ENCODE data around the gene ABCA7. TPM values are rescaled to one million over a fixed set of nuclear protein-coding genes. Genes with fewer than 3 reads are reported as not detected.
A peak's percentile ranks its signal among the peaks of the same experiment; 100 is the strongest.

Gene ABCA7
- total and polyA plus RNA-seq, 2 of the 8 experiments (the other 6 are each of a cell fraction or from before 2014, with no cell fraction given): 10.4 to 25.6 TPM

GRCh38 chr19:1105008-1105872 is 65.3 kb downstream of the ABCA7 start:
- peak overlapping the region; percentile 73; the same call in 1 of the 2 replicates for H4K8ac ChIP-seq (ENCODE audit: extremely low read depth, insufficient read depth, low read length)
- peaks cover 4 to 21% (median 8%) of the 10 kb centered on the region in 4 experiments for H3K4me1 ChIP-seq (replicated peaks in 1 of 4; ENCODE audit: control insufficient read depth in 3 of 4, insufficient read depth in 4 of 4, low read length in 3 of 4)
- DNase-seq (ENCODE audit: low read depth in 1 of 2, low spot score in 2 of 2): no peak
- no peaks in the 10 kb centered on the region for H3K27me3 ChIP-seq (replicated peaks in 1 of 4; ENCODE audit: control insufficient read depth in 3 of 4, extremely low read depth in 1 of 4, insufficient read depth in 3 of 4, low read length in 3 of 4)
- H4K5ac ChIP-seq (ENCODE audit: insufficient read length, low read depth, low read length): no peak overlapping the region
- peaks cover 5 to 10% of the 10 kb centered on the region in 2 experiments for H4K20me1 ChIP-seq (replicated peaks in 1 of 2; ENCODE audit: control insufficient read depth in 1 of 2, insufficient read depth in 2 of 2, low read length in 2 of 2)
- peaks cover 4% of the 10 kb centered on the region for H3K79me1 ChIP-seq (ENCODE audit: low read depth, low read length)
- no peaks in the 10 kb centered on the region; a peak in 1 of 4 replicates for H3K79me2 ChIP-seq (ENCODE audit: control insufficient read depth in 1 of 2, insufficient read depth in 2 of 2, low read length in 2 of 2)
- H2BK12ac ChIP-seq (ENCODE audit: low read depth, low read length): peak overlapping the region; percentile 80; the same call in 1 of the 2 replicates
- peak overlapping the region; percentile 71 to 97 for H3K4me2 ChIP-seq (ENCODE audit: insufficient read depth in 1 of 2, low read depth in 2 of 2, low read length in 2 of 2)
- H3K4me3 ChIP-seq (ENCODE audit: extremely low read depth in 1 of 4, insufficient read depth in 2 of 4, low read depth in 3 of 4, low read length in 4 of 4): peak overlapping the region; percentile 57 to 93 (median 64)
- TF ChIP-seq RAD21 (IDR thresholded peaks at IDR 0.05 in 1 of 2, conservative IDR thresholded peaks at IDR 0.05 in 1 of 2; ENCODE audit: low read depth in 2 of 2, low read length in 2 of 2): no peak
- TF ChIP-seq POLR2A (IDR thresholded peaks at IDR 0.05; ENCODE audit: control extremely low read depth in 1 of 2, low read depth in 2 of 2, low read length in 2 of 2): peak in 1 of 2 experiments; percentile 55; a peak in 2 of 3 replicates
- no peak for TF ChIP-seq TCF12 (IDR thresholded peaks at IDR 0.05; ENCODE audit: low read depth, low read length)
- TF ChIP-seq MAX (IDR thresholded peaks at IDR 0.05): peak; percentile 74
- no peak for TF ChIP-seq TBP (IDR thresholded peaks at IDR 0.05; ENCODE audit: low read depth, low read length)
- no peak for TF ChIP-seq MAFK (IDR thresholded peaks at IDR 0.05; ENCODE audit: low read depth, low read length)
- peak; percentile 56 for TF ChIP-seq POLR2AphosphoS5 (IDR thresholded peaks at IDR 0.05; ENCODE audit: low read depth, low read length)
- H2BK20ac ChIP-seq (ENCODE audit: low read length): no peak overlapping the region
- H3K9me3 ChIP-seq (ENCODE audit: insufficient read depth in 2 of 2, low read depth in 1 of 2, low read length in 1 of 2): no peaks in the 10 kb centered on the region
- no peak overlapping the region for H3K23ac ChIP-seq (ENCODE audit: insufficient read length)
- H3K18ac ChIP-seq (ENCODE audit: extremely low read depth, low read length): no peak overlapping the region; the same call in none of the 2 replicates
- ChIA-PET CTCF (ENCODE audit: partially characterized antibody) (interaction anchor here (0.6 to 2.1 kb wide), 7 partner anchors 8 to 117 kb away, joined by 3 to 6 read pairs (median 5); no protein-coding TSS in a partner anchor), POLR2A (ENCODE audit: partially characterized antibody) (interaction anchor here (0.7 to 9.8 kb wide), 19 partner anchors 7 to 170 kb away, joined by 3 to 116 read pairs (median 6); partner anchors contain the start of genes ABCA7, CIRBP, CNN2 and FAM174C)
- H2AFZ ChIP-seq (ENCODE audit: low read length): no peak overlapping the region
- peak overlapping the region; percentile 88; the same call in 1 of the 2 replicates for H2BK15ac ChIP-seq (ENCODE audit: low read length)
- peaks cover 7% of the 10 kb centered on the region; the same call in 1 of the 2 replicates for H3K23me2 ChIP-seq (ENCODE audit: low read depth, low read length)
- H2BK5ac ChIP-seq (ENCODE audit: low read depth, low read length): peak overlapping the region; percentile 73; the same call in 1 of the 2 replicates
- peak overlapping the region; percentile 66; the same call in 1 of the 2 replicates for H3K27ac ChIP-seq (ENCODE audit: low read depth, low read length)
- H3K36me3 ChIP-seq (ENCODE audit: control insufficient read depth in 2 of 4, insufficient read depth in 4 of 4, low read length in 3 of 4): peaks cover 8 to 32% (median 16%) of the 10 kb centered on the region in 4 experiments; a peak in 6 of 8 replicates
- H3K4ac ChIP-seq (replicated peaks; ENCODE audit: insufficient read length, low read depth, low read length): no peak overlapping the region
- no peak overlapping the region for H3K14ac ChIP-seq (ENCODE audit: insufficient read length)
- H2AK5ac ChIP-seq (ENCODE audit: low read depth, low read length): no peak overlapping the region
- peak overlapping the region; percentile 35 to 80 (median 73) for H3K9ac ChIP-seq (replicated peaks in 1 of 4; ENCODE audit: extremely low read depth in 1 of 4, low read depth in 3 of 4, low read length in 3 of 4)
- FAIRE-seq: no peak
- no peak overlapping the region for H2BK120ac ChIP-seq (replicated peaks; ENCODE audit: low read depth, low read length)
- H4K91ac ChIP-seq (replicated peaks; ENCODE audit: insufficient read length, low read length): peak overlapping the region; percentile 95
- peak overlapping the region; percentile 50 for H3K56ac ChIP-seq (replicated peaks; ENCODE audit: insufficient read length, low read depth, low read length)
- 68% methylated on average over 33 of the region's 69 CpGs; no CpG with 5 or more reads in 1 of the 2 experiments for WGBS, 2 experiments (ENCODE audit: extremely low coverage in 1 of 2, insufficient coverage in 1 of 2, insufficient read length in 1 of 2, insufficient replicate concordance in 2 of 2, low coverage in 1 of 2, low lambda C conversion rate in 2 of 2, missing lambda C conversion rate in 1 of 2)
